Ovary (tissue), 9 donors: ENCODE measurements around the gene DAGLA. TPM values are rescaled to one million over a fixed set of nuclear protein-coding genes. Genes with fewer than 3 reads are reported as not detected.
"Not testable (repeated sequence)": the region's sequence is repeated elsewhere in the genome, so short reads cannot be mapped to it uniquely, and the experiment has no call there.

ENCODE experiments used
- DNase-seq, 5 donors: peaks; one replicate each; pipeline ENCODE4 v3.0.0-alpha.2; 2019 to 2020
- H3K27ac ChIP-seq, 2 donors: fragments of 200-600 bp; one replicate each; pipeline versions ENCODE4 v1.5.1 to v1.8.0; 2019 to 2022
- H3K27me3 ChIP-seq: fragments of 200-600 bp; one replicate; pipeline ENCODE4 v1.8.0; 2022
- H3K36me3 ChIP-seq: fragments of 200-600 bp; sonication (generic); one replicate; pipeline ENCODE4 v1.5.1; 2019
- H3K4me1 ChIP-seq: one replicate; pipeline ENCODE4 v1.8.1; 2013; ENCODE audit warnings: mild to moderate bottlenecking, moderate library complexity; ENCODE audit not compliant: insufficient read depth
- H3K4me3 ChIP-seq: fragments of 200-600 bp; sonication (generic); one replicate; pipeline ENCODE4 v1.5.1; 2017
- H3K9me3 ChIP-seq, 2 donors: fragments of 200-600 bp in 1 of 2; sonication (generic) in 1 of 2; one replicate each; pipeline versions ENCODE4 v1.5.1 to v1.8.1; 2013 to 2019; ENCODE audit warnings: mild to moderate bottlenecking in 1 of 2, moderate library complexity in 1 of 2
- CTCF ChIP-seq, 3 donors: fragments of 450-650 bp in 2 of 3; fragments of 200-600 bp in 1 of 3; IDR thresholded peaks; one replicate each; pipeline versions ENCODE4 v1.5.1 to v1.8.0; 2016 to 2022; ENCODE audit warnings: antibody characterized with exemption in 3 of 3, mild to moderate bottlenecking in 1 of 3
- EP300 ChIP-seq: sonication (generic); formaldehyde crosslinking; IDR thresholded peaks from one replicate; pipeline ENCODE4 v1.6.1; 2017; ENCODE audit warnings: antibody characterized with exemption
- POLR2A ChIP-seq: fragments of 450-650 bp; IDR thresholded peaks from one replicate; pipeline ENCODE4 v1.6.1; 2017; ENCODE audit warnings: antibody characterized with exemption, mild to moderate bottlenecking, moderate library complexity
- WGBS, 3 donors: extraction: QIAGEN DNeasy Blood & Tissue Kit in 1 of 3; methylation state at CpG; one replicate each; pipeline versions ENCODE4 v1.1.5 to v1.1.7; 2013 to 2017; 5-methylcytosine and 5-hydroxymethylcytosine counted together
- intact Hi-C, 4 donors: fragments of 100-400 bp; cut with DNase I; formaldehyde crosslinking; loops; one replicate each; pipeline versions ENCODE4 v1.11.0 to v1.15.1; 2022 to 2023
- polyA plus RNA-seq, 2 donors: library from polyadenylated mRNA; stranded (reverse); fragments of 200-250 nt in 1 of 2; fragments of 350-450 nt in 1 of 2; fragmentation: Illumina TruSeq in 1 of 2; extraction: RNeasy Lipid Tissue Mini Kit (QIAGEN cat#74804) in 1 of 2; gene quantifications; one replicate each; pipeline ENCODE4 v1.2.3, GENCODE V29; 2013 to 2014
- total RNA-seq, 7 donors: library from RNA; depleted of rRNA in 2 of 7; stranded (reverse); fragments of >200 nt in 2 of 7; fragmentation: NEBNext Ultra II Directional in 3 of 7; extraction: Animal tissue kit (Norgen Biotek cat#: 25700) in 3 of 7; gene quantifications; one replicate each; pipeline versions ENCODE4 v1.1.0 to v1.2.4, GENCODE V29; 2016 to 2023
- donor health status: DM: no; HTN: no; CAD: no; lungs with moderate emphysema.
- donor health status: DM: no; HTN: no; CAD: no.
- donor health status: Bipolar disorder and iron deficiency.
- donor health status: DM: yes; HTN: yes; CAD: no.
- donor health status: DM: no; HTN: no; CAD: no.
- donor health status: DM: yes; HTN: yes; CAD: no.

DAGLA gene
- total and polyA plus RNA-seq, 9 donors, result 0.40 to 4.4 (median 1.5) TPM

GRCh38 chr11:61670626-61671025 lies 9.6 kb upstream of the DAGLA start:
- intact Hi-C loops, result no loop called here
- Histone ChIP-seq H3K9me3 (no peaks in the 10 kb centered on the region), H3K27ac (no peak overlapping the region), H3K27me3 (no peaks in the 10 kb centered on the region), H3K4me1 (no peaks in the 10 kb centered on the region), H3K36me3 (no peaks in the 10 kb centered on the region), H3K4me3 (no peak overlapping the region)
- WGBS, 3 donors, result 99 to 100% (median 100%) methylated on average over 2 of the region's 2 CpGs
- no peak for DNase-seq
- TF ChIP-seq POLR2A (no peak), CTCF (IDR thresholded peaks at IDR 0.05) (no peak), EP300 (no peak)

GRCh38 chr11:61671527-61671926 lies 8.7 kb upstream of the DAGLA start:
- H3K4me1 ChIP-seq, result no peaks in the 10 kb centered on the region
- H3K9me3 ChIP-seq, result no peaks in the 10 kb centered on the region
- 50 to 62% (median 56%) methylated on average over 5 of the region's 5 CpGs for WGBS, 3 donors
- no peaks in the 10 kb centered on the region for H3K36me3 ChIP-seq
- no peak for TF ChIP-seq CTCF (IDR thresholded peaks at IDR 0.05)
- H3K27ac ChIP-seq, result no peak overlapping the region
- H3K4me3 ChIP-seq, result no peak overlapping the region
- DNase-seq, result no peak
- no peaks in the 10 kb centered on the region for H3K27me3 ChIP-seq
- intact Hi-C loops, result no loop called here

GRCh38 chr11:61673946-61674467 lies 6.2 kb upstream of the DAGLA start:
- intact Hi-C loops, H3K4me1 ChIP-seq, H3K27ac ChIP-seq, DNase-seq, H3K9me3 ChIP-seq, H3K36me3 ChIP-seq, H3K4me3 ChIP-seq, H3K27me3 ChIP-seq: not testable (repeated sequence)
- WGBS, 3 donors, result 69 to 87% (median 71%) methylated on average over 2 of the region's 2 CpGs

GRCh38 chr11:61675826-61676225 lies 4.4 kb upstream of the DAGLA start:
- Histone ChIP-seq H3K27me3 (no peaks in the 10 kb centered on the region), H3K27ac (no peak overlapping the region), H3K36me3 (no peaks in the 10 kb centered on the region), H3K4me3 (no peak overlapping the region), H3K9me3 (no peaks in the 10 kb centered on the region), H3K4me1 (peaks cover 4% of the 10 kb centered on the region)
- DNase-seq, result no peak
- WGBS, 3 donors, result 43 to 57% (median 47%) methylated on average over 5 of the region's 5 CpGs
- intact Hi-C loops, result loop anchor here in 1 of 4 donors (5.0 kb wide), 1 partner anchor 56 kb away; no protein-coding TSS in a partner anchor
- TF ChIP-seq POLR2A, result no peak

- intact Hi-C loops, result loop anchor here in 1 of 4 donors (5.0 kb wide), 1 partner anchor 53 kb away; no protein-coding TSS in a partner anchor
- no peaks in the 10 kb centered on the region for H3K27me3 ChIP-seq
- H3K4me3 ChIP-seq, result no peak overlapping the region
- no peaks in the 10 kb centered on the region for H3K9me3 ChIP-seq
- no peak overlapping the region for H3K27ac ChIP-seq
- TF ChIP-seq POLR2A (no peak), CTCF (IDR thresholded peaks at IDR 0.05) (no peak), EP300 (no peak)
- peaks cover 4% of the 10 kb centered on the region for H3K4me1 ChIP-seq
- WGBS, 3 donors, result 18 to 29% (median 22%) methylated on average over 9 of the region's 9 CpGs
- DNase-seq, result no peak
- H3K36me3 ChIP-seq, result no peaks in the 10 kb centered on the region
These were observed 895 bp upstream of the DAGLA start for GRCh38 chr11:61679296-61679695.
